Large intestine (tissue), 12 donors: ENCODE measurements around the gene RPS15A. TPM values are rescaled to one million over a fixed set of nuclear protein-coding genes. Genes with fewer than 3 reads are reported as not detected.

Experiments
- DNase-seq, 2 donors: peaks; one replicate each; pipeline versions ENCODE4 v3.0.0 to v3.0.0-alpha.2; 2013
- H3K27ac ChIP-seq: one replicate; pipeline ENCODE4 v1.5.1; 2013; ENCODE audit warnings: low read length
- H3K27me3 ChIP-seq: 2 replicates; pipeline ENCODE4 v1.6.1; 2013; ENCODE audit warnings: low read length; ENCODE audit not compliant: control insufficient read depth, insufficient read depth
- H3K36me3 ChIP-seq: 2 replicates; pipeline ENCODE4 v1.6.1; 2013; ENCODE audit warnings: low read length; ENCODE audit not compliant: control insufficient read depth, insufficient read depth
- H3K4me1 ChIP-seq: one replicate; pipeline ENCODE4 v1.6.1; 2013; ENCODE audit warnings: low read length; ENCODE audit not compliant: control insufficient read depth, insufficient read depth
- H3K4me3 ChIP-seq: one replicate; pipeline ENCODE4 v1.5.1; 2013; ENCODE audit warnings: low read length
- H3K9me3 ChIP-seq: one replicate; pipeline ENCODE4 v1.6.1; 2013; ENCODE audit warnings: mild to moderate bottlenecking, low read depth, low read length, moderate library complexity; ENCODE audit not compliant: control insufficient read depth
- WGBS: methylation state at CpG from one replicate; pipeline ENCODE4 v1.1.5; 2013; ENCODE audit warnings: low lambda C conversion rate; ENCODE audit not compliant: insufficient coverage; 5-methylcytosine and 5-hydroxymethylcytosine counted together
- long read RNA-seq, 11 donors: transcript quantifications; one replicate each; lab custom pipeline, GENCODE V29; 2026
- polyA plus RNA-seq: library from polyadenylated mRNA; unstranded; fragments of 120-200 nt; gene quantifications from one replicate; pipeline ENCODE4 v1.2.1, GENCODE V29; 2013

The RPS15A gene
- 2,824 TPM for polyA plus RNA-seq
- long read RNA-seq, donor 1, transcript RPS15A-201 (5 exons, 2,203 nt), result minor isoform, 83 of 1,416 reads
- long read RNA-seq, donor 1, transcript RPS15A-203 (5 exons, 525 nt), result major isoform, 964 of 1,416 reads
- long read RNA-seq, donor 1, partial matches to known transcripts, result 358 of 1,416 reads
- long read RNA-seq, donor 1, other reads (novel, unspliced or antisense), result 0 of 1,416 reads
- long read RNA-seq, donor 2, transcript RPS15A-203 (5 exons, 525 nt), result major isoform, 1,839 of 2,731 reads
- long read RNA-seq, donor 2, transcript RPS15A-212 (6 exons, 589 nt), result minor isoform, 13 of 2,731 reads
- long read RNA-seq, donor 2, transcript RPS15A-211 (1 exons, 3,828 nt), result minor isoform, 9 of 2,731 reads
- long read RNA-seq, donor 2, transcript RPS15A-201 (5 exons, 2,203 nt), result minor isoform, 148 of 2,731 reads
- long read RNA-seq, donor 2, partial matches to known transcripts, result 696 of 2,731 reads
- long read RNA-seq, donor 2, other reads (novel, unspliced or antisense), result 12 of 2,731 reads
- long read RNA-seq, donor 3, result 0 reads
- long read RNA-seq, donor 4, transcript RPS15A-201 (5 exons, 2,203 nt), result minor isoform, 24 of 402 reads
- long read RNA-seq, donor 4, transcript RPS15A-203 (5 exons, 525 nt), result major isoform, 257 of 402 reads
- long read RNA-seq, donor 4, partial matches to known transcripts, result 114 of 402 reads
- long read RNA-seq, donor 4, other reads (novel, unspliced or antisense), result 0 of 402 reads
- long read RNA-seq, donor 5, transcript RPS15A-203 (5 exons, 525 nt), result major isoform, 1,036 of 1,486 reads
- long read RNA-seq, donor 5, transcript RPS15A-201 (5 exons, 2,203 nt), result minor isoform, 59 of 1,486 reads
- long read RNA-seq, donor 5, partial matches to known transcripts, result 381 of 1,486 reads
- long read RNA-seq, donor 5, other reads (novel, unspliced or antisense), result 0 of 1,486 reads
- long read RNA-seq, donor 6, transcript RPS15A-203 (5 exons, 525 nt), result major isoform, 1,876 of 2,798 reads
- long read RNA-seq, donor 6, transcript RPS15A-212 (6 exons, 589 nt), result minor isoform, 15 of 2,798 reads
- long read RNA-seq, donor 6, transcript RPS15A-201 (5 exons, 2,203 nt), result minor isoform, 151 of 2,798 reads
- long read RNA-seq, donor 6, transcript RPS15A-209 (2 exons, 606 nt), result minor isoform, 18 of 2,798 reads
- long read RNA-seq, donor 6, partial matches to known transcripts, result 727 of 2,798 reads
- long read RNA-seq, donor 6, other reads (novel, unspliced or antisense), result 0 of 2,798 reads
- long read RNA-seq, donor 7, transcript RPS15A-203 (5 exons, 525 nt), result major isoform, 1,075 of 1,475 reads
- long read RNA-seq, donor 7, transcript RPS15A-201 (5 exons, 2,203 nt), result minor isoform, 58 of 1,475 reads
- long read RNA-seq, donor 7, transcript RPS15A-206 (3 exons, 1,022 nt), result minor isoform, 6 of 1,475 reads
- long read RNA-seq, donor 7, transcript RPS15A-212 (6 exons, 589 nt), result minor isoform, 9 of 1,475 reads
- long read RNA-seq, donor 7, partial matches to known transcripts, result 321 of 1,475 reads
- long read RNA-seq, donor 7, other reads (novel, unspliced or antisense), result 0 of 1,475 reads
- long read RNA-seq, donor 8, transcript RPS15A-201 (5 exons, 2,203 nt), result minor isoform, 279 of 4,083 reads
- long read RNA-seq, donor 8, transcript RPS15A-203 (5 exons, 525 nt), result major isoform, 2,941 of 4,083 reads
- long read RNA-seq, donor 8, transcript RPS15A-209 (2 exons, 606 nt), result minor isoform, 13 of 4,083 reads
- long read RNA-seq, donor 8, transcript RPS15A-212 (6 exons, 589 nt), result minor isoform, 14 of 4,083 reads
- long read RNA-seq, donor 8, partial matches to known transcripts, result 795 of 4,083 reads
- long read RNA-seq, donor 8, other reads (novel, unspliced or antisense), result 21 of 4,083 reads
- long read RNA-seq, donor 9, transcript RPS15A-212 (6 exons, 589 nt), result minor isoform, 16 of 4,351 reads
- long read RNA-seq, donor 9, transcript RPS15A-209 (2 exons, 606 nt), result minor isoform, 19 of 4,351 reads
- long read RNA-seq, donor 9, transcript RPS15A-203 (5 exons, 525 nt), result major isoform, 3,069 of 4,351 reads
- long read RNA-seq, donor 9, transcript RPS15A-201 (5 exons, 2,203 nt), result minor isoform, 272 of 4,351 reads
- long read RNA-seq, donor 9, partial matches to known transcripts, result 929 of 4,351 reads
- long read RNA-seq, donor 9, other reads (novel, unspliced or antisense), result 18 of 4,351 reads
- long read RNA-seq, donor 10, transcript RPS15A-203 (5 exons, 525 nt), result major isoform, 2,227 of 3,130 reads
- long read RNA-seq, donor 10, transcript RPS15A-209 (2 exons, 606 nt), result minor isoform, 16 of 3,130 reads
- long read RNA-seq, donor 10, transcript RPS15A-212 (6 exons, 589 nt), result minor isoform, 17 of 3,130 reads
- long read RNA-seq, donor 10, transcript RPS15A-201 (5 exons, 2,203 nt), result minor isoform, 180 of 3,130 reads
- long read RNA-seq, donor 10, partial matches to known transcripts, result 679 of 3,130 reads
- long read RNA-seq, donor 10, other reads (novel, unspliced or antisense), result 0 of 3,130 reads
- long read RNA-seq, donor 11, transcript RPS15A-209 (2 exons, 606 nt), result minor isoform, 10 of 1,853 reads
- long read RNA-seq, donor 11, transcript RPS15A-203 (5 exons, 525 nt), result major isoform, 1,312 of 1,853 reads
- long read RNA-seq, donor 11, transcript RPS15A-201 (5 exons, 2,203 nt), result minor isoform, 92 of 1,853 reads
- long read RNA-seq, donor 11, transcript RPS15A-212 (6 exons, 589 nt), result minor isoform, 11 of 1,853 reads
- long read RNA-seq, donor 11, partial matches to known transcripts, result 409 of 1,853 reads
- long read RNA-seq, donor 11, other reads (novel, unspliced or antisense), result 11 of 1,853 reads

GRCh38 chr16:18789850-18790706, at the start of gene RPS15A:
Gene RPS15A, minus strand, starts transcription at chr16:18790334. Its CDS starts 1,221 bp downstream, at chr16:18789113.
- Histone ChIP-seq H3K36me3 (peaks cover 57% of the 10 kb centered on the region), H3K27ac (peak within 1 kb of the TSS; percentile 72), H3K4me3 (peak within 1 kb of the TSS; percentile 84), H3K4me1 (peaks cover 8% of the 10 kb centered on the region), H3K9me3 (no peaks in the 10 kb centered on the region), H3K27me3 (no peaks in the 10 kb centered on the region)
- peak; percentile 98 for DNase-seq
- WGBS, result no CpG with 5 or more reads among the region's 60 CpGs

GRCh38 chr16:18839555-18839954, 49.4 kb upstream of the RPS15A start:
- peaks cover 78% of the 10 kb centered on the region for H3K36me3 ChIP-seq

GRCh38 chr16:18836702-18837101, 46.6 kb upstream of the RPS15A start:
- Histone ChIP-seq H3K9me3 (no peaks in the 10 kb centered on the region), H3K27me3 (no peaks in the 10 kb centered on the region), H3K4me1 (no peaks in the 10 kb centered on the region), H3K36me3 (peaks cover 82% of the 10 kb centered on the region), H3K27ac (no peak overlapping the region), H3K4me3 (no peak overlapping the region)
- DNase-seq, result no peak

More at GRCh38 chr16:18839555-18839954, 49.4 kb upstream of the RPS15A start:
- DNase-seq, result peak; percentile 29 to 59
- Histone ChIP-seq H3K9me3 (no peaks in the 10 kb centered on the region), H3K4me1 (no peaks in the 10 kb centered on the region), H3K4me3 (peak overlapping the region; percentile 1), H3K27ac (peak overlapping the region; percentile 70), H3K27me3 (no peaks in the 10 kb centered on the region)
- no CpG with 5 or more reads among the region's 6 CpGs for WGBS

GRCh38 chr16:18834864-18835263, 44.7 kb upstream of the RPS15A start:
- H3K36me3 ChIP-seq, result peaks cover 79% of the 10 kb centered on the region
- H3K27ac ChIP-seq, result no peak overlapping the region
- no CpG with 5 or more reads among the region's 4 CpGs for WGBS

GRCh38 chr16:18833707-18834505, 43.8 kb upstream of the RPS15A start:
- Histone ChIP-seq H3K9me3 (no peaks in the 10 kb centered on the region), H3K27me3 (no peaks in the 10 kb centered on the region), H3K4me3 (no peak overlapping the region), H3K4me1 (no peaks in the 10 kb centered on the region), H3K36me3 (peaks cover 70% of the 10 kb centered on the region), H3K27ac (no peak overlapping the region)
- no CpG with 5 or more reads among the region's 9 CpGs for WGBS
- DNase-seq, result no peak

More at GRCh38 chr16:18834864-18835263, 44.7 kb upstream of the RPS15A start:
- H3K9me3 ChIP-seq, result no peaks in the 10 kb centered on the region
- no peak overlapping the region for H3K4me3 ChIP-seq
- no peaks in the 10 kb centered on the region for H3K27me3 ChIP-seq
- DNase-seq, result no peak
- no peaks in the 10 kb centered on the region for H3K4me1 ChIP-seq

- H3K9me3 ChIP-seq, result no peaks in the 10 kb centered on the region
- peaks cover 65% of the 10 kb centered on the region for H3K36me3 ChIP-seq
- WGBS, result 92% methylated on average over 5 of the region's 8 CpGs
These were observed 42.5 kb upstream of the RPS15A start for GRCh38 chr16:18832613-18833012.

GRCh38 chr16:18832006-18832405, 41.9 kb upstream of the RPS15A start:
- WGBS, result no CpG with 5 or more reads among the region's 2 CpGs
- Histone ChIP-seq H3K27ac (no peak overlapping the region), H3K27me3 (no peaks in the 10 kb centered on the region), H3K36me3 (peaks cover 59% of the 10 kb centered on the region), H3K4me1 (no peaks in the 10 kb centered on the region), H3K4me3 (no peak overlapping the region), H3K9me3 (no peaks in the 10 kb centered on the region)
- DNase-seq, result no peak

More at GRCh38 chr16:18832613-18833012, 42.5 kb upstream of the RPS15A start:
- no peaks in the 10 kb centered on the region for H3K4me1 ChIP-seq
- no peak for DNase-seq
- no peaks in the 10 kb centered on the region for H3K27me3 ChIP-seq
- no peak overlapping the region for H3K4me3 ChIP-seq
- no peak overlapping the region for H3K27ac ChIP-seq
